Astrocyte (in vitro differentiated cells and primary cell): ENCODE data around the gene RAB26. TPM values are rescaled to one million over a fixed set of nuclear protein-coding genes. Genes with fewer than 3 reads are reported as not detected.

Experiments
- DNase-seq: peaks from one replicate; pipeline ENCODE4 v3.0.0-alpha.2; 2010; ENCODE audit warnings: low read depth
- FAIRE-seq: peaks from 2 replicates; lab custom pipeline; 2011; peaks lifted over from hg19 to GRCh38; lab: Jason Lieb, UNC
- H2AFZ ChIP-seq: 2 replicates; pipeline ENCODE4 v1.6.0; 2012; ENCODE audit warnings: low read depth, low read length, inconsistent platforms
- H3K27ac ChIP-seq: 2 replicates; pipeline ENCODE4 v1.5.1; 2011; ENCODE audit warnings: low read depth, low read length, inconsistent platforms
- H3K27me3 ChIP-seq: 2 replicates; pipeline ENCODE4 v1.6.0; 2011; ENCODE audit warnings: low read length, inconsistent platforms; ENCODE audit not compliant: insufficient read depth
- H3K36me3 ChIP-seq: 2 replicates; pipeline ENCODE4 v1.5.1; 2011; ENCODE audit warnings: low read length, inconsistent platforms; ENCODE audit not compliant: insufficient read depth
- H3K4me1 ChIP-seq: 2 replicates; pipeline ENCODE4 v1.5.1; 2011; ENCODE audit warnings: low read length, inconsistent platforms; ENCODE audit not compliant: insufficient read depth
- H3K4me2 ChIP-seq: 2 replicates; pipeline ENCODE4 v1.6.0; 2012; ENCODE audit warnings: low read length, inconsistent platforms
- H3K4me3 ChIP-seq: 2 replicates; pipeline ENCODE4 v1.5.1; 2011; ENCODE audit warnings: low read depth, mild to moderate bottlenecking, low read length, inconsistent platforms; ENCODE audit not compliant: insufficient read depth
- H3K79me2 ChIP-seq: 2 replicates; pipeline ENCODE4 v1.6.0; 2012; ENCODE audit warnings: mild to moderate bottlenecking, low read length, inconsistent platforms; ENCODE audit not compliant: insufficient read depth
- H3K9ac ChIP-seq: 2 replicates; pipeline ENCODE4 v1.6.0; 2012; ENCODE audit warnings: mild to moderate bottlenecking, low read length, inconsistent platforms
- H3K9me3 ChIP-seq: 2 replicates; pipeline ENCODE4 v1.5.1; 2012; ENCODE audit warnings: low read depth, mild to moderate bottlenecking, low read length, inconsistent platforms; ENCODE audit not compliant: insufficient read depth
- H4K20me1 ChIP-seq: 2 replicates; pipeline ENCODE4 v1.6.0; 2012; ENCODE audit warnings: low read length, inconsistent platforms; ENCODE audit not compliant: insufficient read depth
- H3K27ac Mint-ChIP-seq: one replicate; pipeline ENCODE4 v1.8.0; 2021; ENCODE audit warnings: mild to moderate bottlenecking, mixed read lengths; ENCODE audit not compliant: unreplicated experiment
- H3K27me3 Mint-ChIP-seq: one replicate; pipeline ENCODE4 v1.8.0; 2021; ENCODE audit warnings: low read depth, mixed read lengths; ENCODE audit not compliant: unreplicated experiment
- H3K36me3 Mint-ChIP-seq: one replicate; pipeline ENCODE4 v1.8.0; 2021; ENCODE audit warnings: low read depth, mixed read lengths; ENCODE audit not compliant: unreplicated experiment
- H3K4me1 Mint-ChIP-seq: one replicate; pipeline ENCODE4 v1.8.0; 2021; ENCODE audit warnings: low read depth, mixed read lengths; ENCODE audit not compliant: unreplicated experiment
- H3K4me3 Mint-ChIP-seq: one replicate; pipeline ENCODE4 v1.8.0; 2021; ENCODE audit warnings: mild to moderate bottlenecking, moderate library complexity, mixed read lengths; ENCODE audit not compliant: unreplicated experiment
- H3K9me3 Mint-ChIP-seq: one replicate; pipeline ENCODE4 v1.8.0; 2021; ENCODE audit warnings: mild to moderate bottlenecking, mixed read lengths; ENCODE audit not compliant: unreplicated experiment
- CTCF ChIP-seq: IDR thresholded peaks from 2 replicates; pipeline ENCODE4 v1.5.1; 2011; ENCODE audit warnings: low read depth, mild to moderate bottlenecking, inconsistent platforms, low read length, moderate library complexity; ENCODE audit not compliant: insufficient read depth
- EZH2 ChIP-seq: IDR thresholded peaks from 2 replicates; pipeline ENCODE4 v1.6.1; 2012; ENCODE audit warnings: mild to moderate bottlenecking, low read length, inconsistent platforms; ENCODE audit not compliant: insufficient read depth
- total RNA-seq: library from RNA; stranded (reverse); gene quantifications from 2 replicates; pipeline ENCODE4 v1.2.1, GENCODE V29; 2021

The RAB26 gene
- total RNA-seq, 1 donor from 2014 or later: 1.4 TPM

- H3K27me3 ChIP-seq: no peaks in the 10 kb centered on the region
- peaks cover 58% of the 10 kb centered on the region for H3K4me1 ChIP-seq
- H3K9me3 ChIP-seq: no peaks in the 10 kb centered on the region
- no peak overlapping the region for H3K4me3 ChIP-seq
- peak overlapping the region; percentile 94 for H3K4me3 Mint-ChIP-seq
- peaks cover 17% of the 10 kb centered on the region for H3K4me1 Mint-ChIP-seq
- H3K36me3 ChIP-seq: peaks cover 7% of the 10 kb centered on the region
- peak overlapping the region; percentile 96 for H3K9ac ChIP-seq
- DNase-seq (no peak), FAIRE-seq (no peak)
- H3K27me3 Mint-ChIP-seq: no peaks in the 10 kb centered on the region
- H3K4me2 ChIP-seq: peak overlapping the region; percentile 100
- peaks cover 81% of the 10 kb centered on the region for H4K20me1 ChIP-seq
- TF ChIP-seq EZH2 (no peak), CTCF (no peak)
- no peak overlapping the region for H2AFZ ChIP-seq
- peaks cover 13% of the 10 kb centered on the region for H3K36me3 Mint-ChIP-seq
- H3K27ac Mint-ChIP-seq: peak overlapping the region; percentile 80
- no peak overlapping the region for H3K27ac ChIP-seq
- no peaks in the 10 kb centered on the region for H3K9me3 Mint-ChIP-seq
- peaks cover 47% of the 10 kb centered on the region for H3K79me2 ChIP-seq
Observed at GRCh38 chr16:2151188-2152091, 3.0 kb downstream of the RAB26 start.

GRCh38 chr16:2152695-2153506 lies 4.5 kb downstream of the RAB26 start:
- peaks cover 87% of the 10 kb centered on the region for H4K20me1 ChIP-seq
- Mint-ChIP-seq H3K4me3 (peak overlapping the region; percentile 94), H3K4me1 (peaks cover 27% of the 10 kb centered on the region), H3K36me3 (peaks cover 13% of the 10 kb centered on the region), H3K27ac (peak overlapping the region; percentile 81), H3K27me3 (no peaks in the 10 kb centered on the region), H3K9me3 (no peaks in the 10 kb centered on the region)
- H3K9me3 ChIP-seq: no peaks in the 10 kb centered on the region
- H3K4me1 ChIP-seq: peaks cover 72% of the 10 kb centered on the region
- peaks cover 62% of the 10 kb centered on the region for H3K79me2 ChIP-seq
- peak overlapping the region; percentile 94 for H3K4me3 ChIP-seq
- TF ChIP-seq CTCF: no peak
- TF ChIP-seq EZH2: no peak
- H3K36me3 ChIP-seq: peaks cover 7% of the 10 kb centered on the region
- no peak overlapping the region for H2AFZ ChIP-seq
- peak overlapping the region; percentile 100 for H3K4me2 ChIP-seq
- no peak for DNase-seq
- FAIRE-seq: no peak
- H3K27me3 ChIP-seq: no peaks in the 10 kb centered on the region
- H3K27ac ChIP-seq: peak overlapping the region; percentile 22
- H3K9ac ChIP-seq: peak overlapping the region; percentile 96
